ENCODE data around the gene ST6GALNAC3.

ST6GALNAC3 gene

GRCh38 chr1:76254104-76255030, 179.8 kb downstream of the ST6GALNAC3 start:
- DNase-seq, result no peak

DNA sequence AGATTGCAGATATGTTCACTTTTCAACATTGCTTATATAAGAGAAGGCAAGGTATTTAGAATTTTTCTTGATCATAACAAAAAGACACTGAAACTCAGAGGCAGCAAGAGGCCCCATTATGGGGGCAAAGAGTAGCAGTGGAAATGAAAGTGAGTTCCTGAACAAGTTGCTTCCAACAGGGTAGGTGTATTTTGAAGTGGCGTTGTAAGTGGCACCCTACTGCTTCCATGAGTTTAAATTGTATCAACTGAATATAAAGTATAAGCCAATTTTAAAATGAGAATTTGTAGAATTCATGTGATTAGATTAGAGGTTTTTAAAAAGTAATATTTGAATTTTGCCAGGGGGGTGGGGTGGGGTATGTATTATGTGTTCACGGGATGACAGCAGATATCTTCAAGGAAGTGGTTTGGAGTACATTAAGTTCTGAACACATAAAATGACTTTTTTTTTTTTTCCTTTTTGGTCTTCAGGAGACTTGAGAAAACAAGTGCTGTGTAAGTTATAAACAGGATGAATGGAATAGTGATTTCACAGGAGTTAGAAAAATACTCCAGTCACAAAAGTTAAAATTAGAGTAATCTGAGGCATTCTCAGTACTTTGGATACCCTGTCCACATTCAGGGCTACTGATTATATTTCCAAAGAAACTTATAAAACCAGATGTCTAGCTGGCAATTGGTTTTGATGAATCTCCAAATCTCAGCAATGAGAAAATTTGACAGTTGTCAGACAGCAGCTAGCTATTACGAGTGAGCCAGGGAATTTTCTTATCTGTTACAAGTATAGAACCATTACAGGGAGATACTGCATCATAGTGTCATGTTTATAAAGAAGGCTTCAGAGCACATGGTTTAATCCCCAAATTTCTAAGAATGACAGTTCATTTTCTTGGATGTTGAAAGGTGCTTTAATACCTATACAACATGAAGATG, 182.0 kb downstream of the ST6GALNAC3 start:
- DNase-seq, result no peak

DNA sequence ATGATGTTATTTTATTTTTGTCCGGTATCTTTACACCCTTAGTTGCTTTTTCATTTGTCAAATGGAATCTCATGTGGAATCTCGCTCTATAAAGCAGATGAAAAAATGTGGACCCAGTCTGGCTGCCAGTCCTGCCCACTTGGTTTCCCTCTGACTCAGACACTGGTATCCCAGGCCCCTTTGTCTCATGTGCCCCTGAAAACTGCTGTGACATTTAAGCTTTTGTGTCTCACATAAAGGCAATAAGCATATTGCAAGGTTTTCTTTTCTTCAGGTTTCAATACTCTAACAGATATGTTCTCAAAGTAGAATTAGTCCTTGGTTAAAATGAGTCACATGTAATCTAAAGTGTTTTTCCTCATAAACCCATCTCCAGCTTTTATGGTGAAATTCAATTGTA, 183.3 kb downstream of the ST6GALNAC3 start:
- DNase-seq, result no peak

DNA sequence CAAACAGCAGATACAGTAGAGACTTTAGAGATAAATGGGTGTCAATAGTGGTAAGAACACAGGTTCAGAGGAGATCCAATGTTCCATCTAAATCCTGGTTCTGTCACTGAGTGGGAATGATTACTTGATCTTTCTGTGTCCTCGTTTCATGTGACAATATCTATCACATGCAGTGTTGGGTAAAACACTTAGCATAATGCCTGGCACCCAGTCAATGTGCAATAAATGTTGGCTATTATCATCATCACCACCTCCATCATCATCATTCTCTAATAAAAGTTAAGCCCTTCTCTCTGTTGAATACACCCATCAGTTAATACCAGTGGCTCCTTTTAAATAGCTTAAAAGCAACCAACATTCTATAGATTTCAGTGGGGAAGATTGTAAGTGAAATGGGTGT, 184.7 kb downstream of the ST6GALNAC3 start:
- no peak for DNase-seq

GRCh38 chr1:76260279-76260678, 185.7 kb downstream of the ST6GALNAC3 start:
- no peak for DNase-seq

GRCh38 chr1:76262601-76263000, 188.1 kb downstream of the ST6GALNAC3 start:
- no peak for DNase-seq

- no peak for DNase-seq
Measured at GRCh38 chr1:76264642-76265041, 190.1 kb downstream of the ST6GALNAC3 start.

- no peak for DNase-seq
Measured at GRCh38 chr1:76266762-76267161, 192.2 kb downstream of the ST6GALNAC3 start.

DNA sequence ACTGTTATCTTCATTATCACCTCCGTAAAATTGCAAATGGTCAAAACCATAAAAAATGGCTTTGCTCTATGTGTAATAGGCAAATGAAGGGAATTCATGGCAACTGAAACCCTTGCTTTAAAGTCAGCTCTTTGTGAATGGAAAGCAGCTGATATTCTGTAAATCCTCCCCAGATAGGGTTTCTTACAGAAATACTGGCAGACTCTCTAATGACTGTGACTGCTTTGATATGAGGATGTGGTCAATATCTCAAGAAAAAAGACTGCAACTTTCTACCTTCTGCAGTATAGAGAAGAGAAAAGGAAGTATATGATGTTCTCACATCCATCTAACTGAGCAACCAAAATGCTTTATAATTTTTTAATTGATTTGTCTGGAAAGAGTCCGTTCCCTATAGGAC, 193.1 kb downstream of the ST6GALNAC3 start:
- no peak for DNase-seq

- no peak for DNase-seq
Measured at GRCh38 chr1:76268341-76268740, 193.8 kb downstream of the ST6GALNAC3 start.

- DNase-seq, result no peak
Measured at GRCh38 chr1:76269155-76269554, 194.6 kb downstream of the ST6GALNAC3 start.

DNA sequence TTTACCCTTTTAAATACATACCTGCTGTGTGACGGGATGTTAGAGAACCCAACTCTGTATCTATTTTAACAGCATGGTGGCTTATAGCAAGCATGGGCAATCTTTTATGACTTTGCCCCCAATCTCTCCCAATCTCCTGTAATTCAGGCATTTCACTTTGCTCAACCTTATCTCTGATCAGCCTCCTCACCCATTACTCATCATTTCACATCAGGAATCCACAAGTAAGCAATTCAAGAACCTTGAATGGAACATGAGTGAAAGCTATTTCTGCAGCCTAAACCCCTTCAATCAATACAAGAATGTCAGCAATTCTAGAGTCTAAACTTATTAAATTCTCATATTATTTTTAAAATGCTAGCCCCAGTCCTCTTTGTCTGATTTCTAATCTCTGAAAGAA, 199.8 kb downstream of the ST6GALNAC3 start:
- no peak for DNase-seq

DNA sequence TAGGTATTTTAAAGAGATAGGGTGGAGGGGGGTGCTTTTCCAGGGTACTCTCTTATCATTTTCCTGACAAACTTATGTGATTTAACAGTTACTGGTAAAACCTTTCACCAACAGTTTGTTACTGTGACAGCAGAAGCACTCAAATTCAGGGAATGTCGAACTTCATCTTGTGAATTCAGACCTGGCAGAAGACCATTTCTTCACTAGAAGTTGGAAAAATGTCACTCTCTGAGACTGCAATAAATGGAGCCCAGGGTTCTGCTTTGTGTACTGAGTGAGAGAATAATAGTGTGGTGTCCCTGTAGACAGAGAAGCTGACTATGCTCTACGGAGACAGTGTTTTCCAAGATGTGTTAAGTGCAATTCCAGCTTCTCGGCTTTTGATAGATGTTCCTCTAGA, 200.2 kb downstream of the ST6GALNAC3 start:
- no peak for DNase-seq

DNA sequence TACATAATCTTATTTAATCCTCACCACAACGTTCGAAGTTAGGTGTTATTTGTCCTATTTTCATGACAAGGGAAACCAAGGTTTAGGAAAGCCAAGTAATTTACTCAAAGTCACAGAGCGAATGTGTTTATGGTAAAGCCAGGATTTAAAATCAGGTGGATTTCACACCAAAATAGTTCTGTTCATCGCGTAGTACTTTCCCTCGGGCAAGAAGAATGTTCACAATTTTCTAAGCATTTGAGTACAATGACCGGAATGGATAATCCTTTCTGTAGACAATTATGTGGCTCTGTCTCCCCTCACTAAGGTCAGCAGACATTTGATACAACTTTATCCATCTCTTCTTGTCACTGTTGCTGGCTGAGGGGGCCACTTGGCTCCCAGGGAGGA, 204.2 kb downstream of the ST6GALNAC3 start:
- DNase-seq, result no peak

DNA sequence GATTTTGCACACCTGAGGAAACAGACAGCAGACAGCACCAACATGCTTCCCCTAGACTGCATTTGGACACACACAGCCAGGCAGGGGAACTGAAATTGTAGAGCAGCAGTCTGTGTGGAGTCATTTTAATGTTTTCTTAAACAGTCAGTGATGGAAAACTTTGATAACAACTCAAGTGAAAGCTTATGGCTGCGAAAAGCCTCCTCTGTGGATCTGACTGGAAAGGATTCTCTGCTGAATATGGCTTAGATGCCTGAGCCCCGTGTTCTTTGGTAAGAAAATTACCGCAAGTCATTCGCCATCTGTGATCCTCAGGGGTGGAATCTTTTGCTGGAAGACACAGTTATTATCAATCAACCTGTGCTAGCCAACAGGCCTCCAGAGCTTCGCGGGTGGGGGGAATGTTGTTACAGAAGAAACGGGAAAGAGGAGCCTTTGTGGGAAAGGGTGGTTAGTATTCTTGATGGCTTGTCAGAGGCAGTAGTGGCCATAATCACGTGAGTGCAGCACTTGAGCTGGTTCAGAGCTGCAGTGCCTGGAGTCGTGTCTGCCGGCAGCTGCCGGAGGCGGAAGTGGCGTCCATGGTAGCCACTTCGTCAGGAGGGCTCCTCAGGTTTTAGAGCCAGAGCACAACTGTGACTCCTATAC, 204.7 kb downstream of the ST6GALNAC3 start:
- DNase-seq, result no peak

DNA sequence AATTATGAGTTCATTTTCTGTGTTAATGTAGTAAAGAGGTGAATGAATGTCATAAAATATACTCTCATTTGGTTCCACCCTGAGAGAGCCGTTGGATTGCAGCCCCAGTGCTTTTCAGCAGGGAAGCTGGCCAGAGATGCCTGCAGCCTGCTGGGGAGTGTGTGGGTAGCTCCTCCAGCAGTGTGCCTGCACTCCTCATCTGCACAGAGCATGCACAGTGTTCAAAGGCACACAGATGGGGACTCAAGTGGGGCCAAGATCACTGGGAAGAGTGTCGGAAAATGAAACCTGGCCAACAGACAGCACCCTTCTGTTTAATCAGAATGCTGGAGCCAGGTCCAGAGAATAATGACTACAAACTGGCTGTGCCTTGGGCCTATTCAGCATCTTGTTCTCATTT, 206.8 kb downstream of the ST6GALNAC3 start:
- no peak for DNase-seq

DNA sequence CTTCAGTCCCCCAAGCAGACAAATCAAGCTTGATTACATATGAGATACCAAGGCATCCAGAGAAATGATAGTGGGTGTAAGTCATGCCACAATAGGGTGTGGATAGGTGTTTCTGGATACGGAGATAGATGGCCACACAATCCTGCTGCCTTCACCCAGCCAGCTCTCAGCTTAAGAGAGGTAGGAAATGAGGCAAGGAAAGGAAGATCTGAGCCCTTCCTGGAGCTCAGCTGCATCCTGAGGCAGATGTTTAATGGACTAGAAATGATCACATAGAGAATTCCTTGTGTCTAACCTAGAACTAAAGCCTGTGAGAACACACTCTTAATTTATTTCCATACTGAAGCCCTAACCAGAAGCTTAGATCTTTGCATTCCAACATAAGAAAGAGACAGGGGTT, 210.3 kb downstream of the ST6GALNAC3 start:
- DNase-seq, result no peak

DNA sequence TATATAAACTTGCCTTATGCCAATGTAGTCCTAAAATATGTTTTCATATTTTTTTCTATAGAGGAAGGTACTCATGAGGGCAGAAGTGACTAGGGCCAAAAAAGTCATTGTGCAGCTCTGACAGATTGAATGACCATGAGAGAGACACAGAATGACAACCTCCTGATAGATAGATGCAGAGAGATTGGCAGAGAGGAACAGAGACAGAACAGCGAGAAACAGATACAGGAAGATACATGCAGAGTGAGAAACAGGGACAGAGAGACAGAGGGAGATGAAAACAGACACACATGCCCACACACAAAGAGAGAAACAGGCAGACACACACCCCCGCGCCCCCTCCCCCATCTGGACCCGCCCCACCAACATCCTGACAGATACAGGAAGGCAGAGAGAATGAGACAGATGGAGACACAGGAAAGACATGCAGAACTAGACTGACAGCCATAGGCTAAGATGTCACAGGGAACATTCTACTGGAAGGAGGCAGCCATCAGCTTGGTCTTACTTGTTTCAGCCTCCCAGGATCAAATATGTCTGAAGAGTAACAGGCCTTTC, 211.1 kb downstream of the ST6GALNAC3 start:
- no peak for DNase-seq

DNA sequence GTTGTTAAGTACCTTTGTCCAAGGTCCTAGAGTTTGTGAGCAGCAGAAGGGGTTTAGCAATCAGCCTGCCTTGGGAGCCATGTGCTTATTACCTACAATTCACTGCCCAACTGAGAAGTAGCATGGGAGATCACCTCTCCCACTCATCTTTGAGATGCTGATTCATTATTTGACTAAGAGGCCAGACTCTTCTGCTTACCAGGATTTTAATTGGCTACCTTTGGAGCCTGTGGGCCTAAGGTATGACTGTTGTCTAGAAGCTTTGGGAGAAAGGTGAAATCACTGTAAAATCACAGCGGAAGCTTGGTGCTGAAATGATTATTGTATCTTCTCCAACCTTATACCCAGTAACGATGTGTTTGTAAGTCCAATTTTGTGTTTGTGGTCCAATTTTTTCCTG, 213.4 kb downstream of the ST6GALNAC3 start:
- no peak for DNase-seq

DNA sequence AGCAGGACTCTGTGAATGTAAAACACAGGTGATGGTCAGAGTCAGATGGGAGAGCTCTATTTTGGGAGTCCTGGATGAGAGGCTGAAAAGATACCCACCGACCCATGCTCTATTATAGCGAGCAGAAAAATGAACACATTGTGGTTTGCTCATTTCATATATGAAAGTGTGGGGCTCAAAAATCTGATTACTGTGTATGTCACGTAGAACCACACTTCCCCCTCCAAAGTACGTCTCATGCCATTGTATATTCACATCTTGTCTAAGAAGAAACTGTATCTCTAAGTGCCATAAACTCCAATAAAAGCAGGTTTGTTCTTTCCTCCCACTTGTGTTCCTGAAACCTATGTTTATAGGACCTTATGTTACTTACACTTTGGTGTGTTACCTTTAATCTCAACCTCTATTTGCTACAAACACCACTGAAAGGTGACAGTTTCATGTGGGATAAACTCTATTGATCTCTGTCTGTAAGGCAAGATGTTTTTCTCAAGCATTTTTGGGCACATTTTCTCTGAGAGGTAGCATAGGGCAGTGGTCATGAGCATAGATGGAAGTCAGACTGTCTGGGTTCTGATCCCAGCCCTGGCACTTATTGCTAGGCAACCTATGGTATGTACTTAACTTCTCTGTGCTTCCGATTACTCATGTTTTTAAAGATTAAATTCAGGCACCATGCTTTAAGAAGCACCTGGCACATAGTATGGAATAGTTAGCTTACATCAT, 214.4 kb downstream of the ST6GALNAC3 start:
- no peak for DNase-seq

GRCh38 chr1:76289692-76290091, 215.1 kb downstream of the ST6GALNAC3 start:
- no peak for DNase-seq

DNA sequence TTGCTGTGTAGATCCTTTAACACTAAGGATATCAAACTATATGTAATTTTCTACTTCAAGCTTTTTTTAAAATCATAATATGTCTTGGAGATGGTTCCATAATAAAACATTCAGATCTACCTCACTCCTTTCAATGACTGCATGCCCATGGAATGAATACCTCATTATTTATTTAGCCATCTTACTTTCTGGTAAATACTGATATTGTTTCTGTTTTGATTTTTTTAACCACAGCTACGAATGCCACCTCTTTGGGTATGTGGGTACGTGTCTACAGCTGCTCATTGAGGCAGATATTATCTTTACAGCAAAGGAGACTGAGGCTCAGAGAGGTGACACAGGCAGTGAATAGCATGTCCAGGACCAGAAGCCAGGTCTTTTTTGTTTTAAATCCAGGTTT, 215.7 kb downstream of the ST6GALNAC3 start:
- DNase-seq, result no peak

Measured in effector CD4-positive, alpha-beta T cell (primary cell).